BE2C (cell line): ENCODE data around the gene MSRB3.

Experiments used
- DNase-seq: peaks from one replicate; pipeline ENCODE4 v3.0.0-alpha.2; 2020
- H3K27me3 ChIP-seq: fragments of 250-450 bp; sonication (Bioruptor Pico); 2 replicates; pipeline ENCODE4 v1.5.1; 2020; ENCODE audit warnings: mild to moderate bottlenecking
- H3K36me3 ChIP-seq: fragments of 250-450 bp; sonication (Bioruptor Pico); 2 replicates; pipeline ENCODE4 v1.5.1; 2020; ENCODE audit warnings: mild to moderate bottlenecking
- H3K4me1 ChIP-seq: fragments of 250-450 bp; sonication (Bioruptor Pico); 2 replicates; pipeline ENCODE4 v1.5.1; 2020
- H3K4me3 ChIP-seq: 2 replicates; pipeline ENCODE4 v1.5.1; 2011; ENCODE audit warnings: low read depth, low read length
- H3K9me3 ChIP-seq: fragments of 250-450 bp; sonication (Bioruptor Pico); 2 replicates; pipeline ENCODE4 v1.5.1; 2020
- CTCF ChIP-seq: IDR thresholded peaks from 2 replicates; pipeline ENCODE4 v1.5.1; 2012; ENCODE audit warnings: mild to moderate bottlenecking, low read depth, low read length

MSRB3 gene

GRCh38 chr12:65323070-65323469 is 44.6 kb downstream of the MSRB3 start:
- no peaks in the 10 kb centered on the region for H3K4me1 ChIP-seq
- no peak for TF ChIP-seq CTCF
- DNase-seq = no peak
- no peaks in the 10 kb centered on the region for H3K36me3 ChIP-seq
- H3K27me3 ChIP-seq = peaks cover 16% of the 10 kb centered on the region
- no peak overlapping the region for H3K4me3 ChIP-seq
- no peaks in the 10 kb centered on the region for H3K9me3 ChIP-seq

- TF ChIP-seq CTCF = no peak
- Histone ChIP-seq H3K4me1 (no peaks in the 10 kb centered on the region), H3K36me3 (no peaks in the 10 kb centered on the region), H3K9me3 (no peaks in the 10 kb centered on the region), H3K4me3 (no peak overlapping the region), H3K27me3 (peaks cover 9% of the 10 kb centered on the region)
- no peak for DNase-seq
These were observed 45.6 kb downstream of the MSRB3 start for GRCh38 chr12:65324056-65324455.

GRCh38 chr12:65324551-65324950 is 46.1 kb downstream of the MSRB3 start:
- Histone ChIP-seq H3K36me3 (no peaks in the 10 kb centered on the region), H3K4me1 (no peaks in the 10 kb centered on the region), H3K4me3 (no peak overlapping the region), H3K9me3 (no peaks in the 10 kb centered on the region), H3K27me3 (peaks cover 9% of the 10 kb centered on the region; the same call in 1 of the 2 replicates)
- no peak for DNase-seq
- TF ChIP-seq CTCF = no peak

GRCh38 chr12:65325183-65325582 is 46.7 kb downstream of the MSRB3 start:
- no peak for TF ChIP-seq CTCF
- no peak for DNase-seq
- Histone ChIP-seq H3K4me3 (no peak overlapping the region), H3K27me3 (peaks cover 12% of the 10 kb centered on the region; the same call in 1 of the 2 replicates), H3K9me3 (no peaks in the 10 kb centered on the region), H3K4me1 (no peaks in the 10 kb centered on the region), H3K36me3 (no peaks in the 10 kb centered on the region)

GRCh38 chr12:65326616-65327015 is 48.1 kb downstream of the MSRB3 start:
- H3K27me3 ChIP-seq = peaks cover 15% of the 10 kb centered on the region
- no peak for DNase-seq
- no peak overlapping the region for H3K4me3 ChIP-seq
- H3K36me3 ChIP-seq = no peaks in the 10 kb centered on the region
- no peak for TF ChIP-seq CTCF
- H3K4me1 ChIP-seq = no peaks in the 10 kb centered on the region
- H3K9me3 ChIP-seq = no peaks in the 10 kb centered on the region

GRCh38 chr12:65327207-65328076 is 49.0 kb downstream of the MSRB3 start:
- H3K36me3 ChIP-seq = no peaks in the 10 kb centered on the region
- DNase-seq = no peak
- H3K4me1 ChIP-seq = no peaks in the 10 kb centered on the region
- no peaks in the 10 kb centered on the region for H3K9me3 ChIP-seq
- H3K27me3 ChIP-seq = peaks cover 17% of the 10 kb centered on the region
- no peak for TF ChIP-seq CTCF
- H3K4me3 ChIP-seq = no peak overlapping the region
